ENCODE data around the gene TIFAB. TPM values are rescaled to one million over a fixed set of nuclear protein-coding genes. Genes with fewer than 3 reads are reported as not detected.
"Not testable (repeated sequence)": the region's sequence is repeated elsewhere in the genome, so short reads cannot be mapped to it uniquely, and the experiment has no call there.

Gene TIFAB, protein sequence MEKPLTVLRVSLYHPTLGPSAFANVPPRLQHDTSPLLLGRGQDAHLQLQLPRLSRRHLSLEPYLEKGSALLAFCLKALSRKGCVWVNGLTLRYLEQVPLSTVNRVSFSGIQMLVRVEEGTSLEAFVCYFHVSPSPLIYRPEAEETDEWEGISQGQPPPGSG
- total RNA-seq: not detected

DNA sequence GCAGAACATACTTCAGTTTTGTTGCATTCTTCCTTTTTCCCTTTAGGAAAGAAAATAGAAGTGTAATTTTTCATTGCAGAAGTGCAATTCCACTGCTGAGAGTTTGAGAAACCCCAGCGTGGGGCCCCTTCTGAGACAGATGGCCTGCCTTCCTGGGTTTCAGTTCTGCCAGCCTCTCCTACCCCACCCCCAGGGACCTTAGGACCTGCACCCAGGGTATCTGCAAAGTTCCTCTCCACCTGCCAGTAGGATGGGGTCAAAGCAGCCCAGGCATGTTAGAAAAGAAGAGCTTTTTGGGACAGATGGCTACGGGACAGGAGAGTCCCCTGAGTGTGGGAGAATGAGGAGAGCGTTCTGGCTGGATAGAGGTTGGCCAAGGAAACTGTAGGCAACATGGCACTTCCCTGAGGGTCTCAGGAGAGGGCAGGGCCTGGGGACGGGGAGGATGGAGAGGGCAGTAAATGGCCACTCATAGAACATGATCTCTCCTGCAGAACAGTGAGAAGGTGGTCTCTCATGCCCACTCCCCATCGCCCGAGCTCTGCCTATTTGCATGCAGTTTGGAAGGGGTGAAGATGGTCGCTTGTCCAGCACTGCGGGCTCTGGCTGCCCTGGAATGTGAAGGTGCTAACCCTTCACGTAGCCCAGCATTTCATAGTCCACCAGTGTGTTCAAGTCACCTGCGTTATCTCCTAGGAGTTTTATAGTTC, at the start of gene TIFAB:
Gene TIFAB (minus strand): TSS at position 31 of the 710 bp plus-strand sequence. CDS start 2,412 bp downstream, outside the sequence.
- no peak for DNase-seq

DNA sequence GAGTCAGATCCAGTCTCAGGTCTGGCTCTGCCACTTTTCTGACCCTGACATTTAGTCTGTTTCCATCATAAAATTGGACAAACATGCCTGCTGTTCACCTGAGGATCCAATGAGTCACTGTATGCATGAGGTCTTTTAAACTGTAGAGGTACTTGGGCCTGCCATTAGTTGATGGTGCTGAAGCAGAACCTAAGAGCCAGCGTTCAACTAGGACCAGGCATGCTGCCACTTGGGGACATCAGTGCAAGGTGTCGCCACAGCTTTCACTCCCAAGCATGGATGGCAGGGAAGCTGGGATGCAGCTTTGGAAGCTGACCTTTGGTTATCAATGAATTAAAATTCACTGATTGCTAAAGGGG, 46.5 kb upstream of the TIFAB start:
- DNase-seq: no peak

DNA sequence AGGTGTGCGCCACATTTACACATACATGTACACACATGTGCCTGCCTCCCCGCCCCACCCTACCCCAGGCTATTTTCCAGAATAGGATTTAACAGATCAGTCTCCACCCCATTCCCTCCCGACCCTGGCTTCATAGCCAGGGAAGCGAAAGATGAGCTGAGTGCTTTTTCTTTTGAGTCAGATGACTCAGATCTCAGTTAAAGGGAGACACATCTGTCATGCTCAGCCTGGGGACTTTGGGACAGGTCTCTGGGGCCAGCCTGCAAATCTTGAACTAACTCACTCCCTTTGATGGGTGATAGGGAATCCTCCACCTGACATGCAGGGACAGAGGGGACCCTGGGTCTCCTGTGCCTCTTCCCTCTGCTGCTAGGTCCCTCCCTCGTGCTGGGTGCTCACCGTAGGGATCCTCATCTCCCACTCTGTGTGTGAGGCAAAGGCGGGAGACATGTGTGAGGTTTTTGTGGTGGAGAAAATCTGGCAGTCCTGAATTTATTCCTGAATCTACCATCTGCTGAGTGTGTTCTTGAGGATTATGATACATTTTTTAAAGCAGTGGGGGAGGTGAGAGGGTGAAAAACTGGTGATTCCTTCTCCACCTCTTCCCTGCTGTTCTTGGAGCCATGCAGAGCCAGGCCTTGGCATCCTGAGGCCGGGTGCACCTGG, 46.0 kb upstream of the TIFAB start:
- DNase-seq: no peak

DNA sequence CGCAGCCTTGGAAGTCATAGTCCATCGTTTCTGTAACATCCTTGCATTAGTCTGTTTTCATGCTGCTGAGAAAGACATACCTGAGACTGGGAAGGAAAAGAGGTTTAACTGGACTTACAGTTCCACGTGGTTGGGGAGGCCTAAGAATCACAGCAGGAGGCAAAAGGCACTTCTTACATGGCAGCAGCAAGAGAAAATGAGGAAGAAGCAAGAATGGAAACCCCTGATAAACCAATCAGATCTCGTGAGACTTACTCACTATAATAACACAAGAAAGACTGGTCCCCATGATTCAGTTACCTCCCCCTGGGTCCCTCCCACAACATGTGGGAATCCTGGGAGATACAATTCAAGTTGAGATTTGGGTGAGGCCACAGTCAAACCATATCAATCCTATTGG, 43.4 kb upstream of the TIFAB start:
- not testable (repeated sequence) for DNase-seq

DNA sequence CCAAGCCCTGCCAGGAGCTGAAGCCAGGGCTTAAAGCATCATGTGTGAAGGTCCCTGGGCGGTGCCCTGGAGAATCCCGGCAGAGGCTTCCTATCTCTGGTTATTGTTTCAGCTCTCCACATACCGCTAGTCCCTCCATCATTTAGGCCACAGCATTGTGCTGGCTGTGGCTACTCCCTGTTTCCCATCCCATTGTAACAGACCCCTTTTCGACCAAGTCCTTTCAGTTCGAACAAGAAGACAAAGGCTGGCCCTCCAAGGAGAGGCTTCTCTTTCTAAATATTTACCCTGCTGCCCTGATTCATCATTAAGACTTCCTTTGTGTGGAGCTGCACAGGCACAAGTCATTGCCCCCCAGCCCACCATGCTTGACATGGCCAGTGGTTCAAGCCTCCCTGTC, 42.0 kb upstream of the TIFAB start:
- no peak for DNase-seq

DNA sequence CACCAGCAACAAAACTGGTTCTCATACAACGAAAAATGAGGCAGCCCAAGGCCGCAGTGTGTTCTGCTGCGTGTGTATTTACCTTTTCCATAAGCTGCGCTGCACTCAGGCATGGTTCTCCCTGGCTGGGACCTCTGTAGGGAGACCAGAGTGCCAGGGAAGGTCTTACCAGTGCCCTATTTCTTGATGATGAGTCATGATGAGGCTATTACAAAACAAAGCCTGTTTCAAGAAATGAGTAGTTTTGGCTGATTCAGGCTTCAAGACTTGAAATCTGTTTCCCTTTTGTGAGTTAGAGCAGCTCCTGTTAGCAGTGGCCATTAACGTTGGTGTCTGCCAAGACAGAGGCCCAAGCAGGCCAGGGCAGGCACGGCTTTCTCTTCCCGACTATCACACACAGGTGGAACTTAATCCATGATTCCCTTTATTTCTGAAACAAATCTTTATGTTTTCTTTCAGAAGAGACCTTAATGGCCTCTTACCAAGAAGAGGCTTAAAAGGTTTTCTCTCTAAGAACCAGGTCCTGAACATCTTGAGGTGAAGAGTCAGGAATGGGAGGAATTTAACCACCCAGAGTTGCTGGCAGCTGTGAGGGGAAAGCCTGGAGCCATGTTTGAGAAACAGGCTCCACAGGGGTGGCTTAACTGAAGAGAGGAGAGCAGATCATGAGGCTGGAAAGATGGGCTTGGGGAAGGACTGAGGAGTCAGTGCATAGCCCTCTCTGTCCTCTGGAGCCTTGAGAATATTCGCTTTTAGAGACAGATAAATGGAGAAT, 41.4 kb upstream of the TIFAB start:
- no peak for DNase-seq

DNA sequence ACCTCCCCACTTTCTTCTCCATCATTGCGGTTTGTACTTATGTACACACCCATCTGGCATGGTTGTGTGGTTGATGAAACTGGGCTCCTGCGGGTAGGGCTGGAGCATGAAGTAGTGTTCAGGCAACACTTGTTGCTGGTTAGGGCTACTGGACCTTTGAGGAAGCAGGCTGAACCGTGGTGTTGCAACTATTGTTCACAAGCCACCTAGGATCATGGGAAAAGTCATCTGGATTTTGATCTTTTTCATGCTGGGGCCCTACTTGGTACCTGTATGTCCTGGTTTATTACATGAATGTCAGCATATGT, 40.1 kb upstream of the TIFAB start:
- DNase-seq: no peak

DNA sequence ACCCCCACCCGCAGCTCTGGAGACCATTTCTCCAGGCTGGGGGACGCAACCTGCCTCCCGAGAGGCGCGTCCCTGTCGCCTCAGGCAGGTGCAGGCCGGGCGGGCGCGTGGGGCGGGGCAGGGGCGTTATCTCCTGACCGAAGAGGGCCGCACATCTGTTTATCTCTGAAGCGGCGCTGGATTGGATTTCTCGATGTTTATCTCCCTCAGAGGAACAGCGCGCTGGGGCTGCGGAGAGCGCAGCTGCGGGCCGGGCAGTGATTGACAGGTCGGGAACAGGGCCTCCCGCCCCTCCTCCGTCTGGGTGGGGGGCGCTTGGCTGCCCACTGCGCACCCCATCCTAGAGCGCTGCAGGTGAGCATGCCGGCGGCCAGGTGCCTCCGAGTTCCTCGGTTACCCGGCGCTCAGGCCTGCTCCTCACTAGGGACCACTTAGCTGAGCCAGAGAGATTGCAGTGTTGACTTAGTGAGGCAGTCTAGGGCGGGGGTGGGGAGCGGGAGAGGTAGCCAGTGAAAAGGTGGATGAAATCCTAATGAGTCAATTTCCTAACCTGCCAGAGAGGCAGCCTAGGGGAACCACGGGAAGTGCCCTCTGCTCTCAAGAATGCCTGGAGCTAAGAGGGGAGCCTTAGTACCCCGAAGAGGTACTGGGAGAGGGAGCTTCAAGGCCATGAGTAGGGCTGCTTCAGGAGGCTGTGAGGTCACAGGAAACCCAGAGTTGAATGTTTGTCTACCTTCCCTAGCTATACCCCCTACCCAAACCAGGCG, 39.6 kb upstream of the TIFAB start:
- DNase-seq: no peak

DNA sequence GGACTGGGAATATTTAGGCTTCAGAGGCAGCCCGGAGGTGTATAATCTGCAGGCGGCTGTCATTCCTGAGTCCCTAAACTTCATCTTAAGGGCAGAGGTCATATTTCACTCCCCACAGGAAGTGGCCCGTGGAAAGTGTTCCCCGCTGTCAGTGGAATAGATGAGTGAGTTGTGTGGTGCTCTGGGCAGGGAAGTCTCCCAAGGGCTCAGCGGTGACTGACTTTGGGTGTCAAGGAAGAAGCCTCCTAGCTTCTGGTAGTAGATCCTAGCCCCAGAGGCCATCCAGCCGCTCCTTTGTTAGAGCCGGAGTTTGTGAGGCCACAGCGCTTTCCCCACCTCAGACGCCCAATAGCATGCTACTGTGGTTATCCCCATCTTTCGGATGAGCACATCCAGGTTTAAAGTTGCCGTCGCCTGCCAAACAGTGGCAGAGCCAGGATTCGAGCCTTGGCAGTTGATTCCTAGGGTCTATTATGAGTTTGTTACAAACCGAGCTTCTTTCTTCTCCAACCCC, 38.9 kb upstream of the TIFAB start:
- DNase-seq: no peak

DNA sequence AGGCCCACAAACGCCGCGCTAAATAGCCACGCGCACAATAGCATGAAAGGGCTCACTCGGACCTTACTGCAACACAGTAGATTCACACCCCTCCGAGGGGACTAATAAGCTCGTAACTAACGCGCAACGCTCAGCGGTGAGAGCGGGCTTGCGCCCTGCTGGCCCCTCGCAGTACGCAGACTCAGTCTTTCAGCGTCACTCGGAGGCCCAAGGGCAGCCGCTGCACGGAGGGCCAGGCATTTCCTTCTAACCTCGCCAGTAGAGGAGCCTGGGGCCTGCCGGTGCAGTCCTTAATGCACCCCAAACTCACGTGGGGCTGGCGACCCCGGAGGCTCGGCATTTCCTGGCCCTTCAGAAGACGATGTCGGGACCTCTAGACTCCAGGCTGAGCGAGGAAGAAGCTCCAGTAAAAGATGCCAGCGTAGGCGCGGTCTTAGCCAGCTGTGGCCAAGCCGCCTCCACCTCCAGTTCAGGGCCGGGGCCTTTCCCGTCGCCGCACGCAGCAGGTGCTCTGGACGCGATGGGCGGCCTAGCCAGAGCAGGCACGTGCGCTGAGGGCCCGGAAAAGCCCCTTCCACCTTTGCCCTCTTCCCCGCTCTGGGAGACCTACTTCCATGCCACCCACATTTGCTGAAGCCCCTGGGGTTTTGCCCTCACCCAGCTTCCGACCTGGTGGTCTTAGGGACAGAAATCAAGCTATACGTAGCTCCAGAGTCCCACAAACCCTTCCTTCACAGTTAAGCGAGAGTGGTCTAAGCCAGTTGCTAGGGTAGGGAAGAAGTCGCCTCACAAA, 38.3 kb upstream of the TIFAB start:
- DNase-seq: no peak

DNA sequence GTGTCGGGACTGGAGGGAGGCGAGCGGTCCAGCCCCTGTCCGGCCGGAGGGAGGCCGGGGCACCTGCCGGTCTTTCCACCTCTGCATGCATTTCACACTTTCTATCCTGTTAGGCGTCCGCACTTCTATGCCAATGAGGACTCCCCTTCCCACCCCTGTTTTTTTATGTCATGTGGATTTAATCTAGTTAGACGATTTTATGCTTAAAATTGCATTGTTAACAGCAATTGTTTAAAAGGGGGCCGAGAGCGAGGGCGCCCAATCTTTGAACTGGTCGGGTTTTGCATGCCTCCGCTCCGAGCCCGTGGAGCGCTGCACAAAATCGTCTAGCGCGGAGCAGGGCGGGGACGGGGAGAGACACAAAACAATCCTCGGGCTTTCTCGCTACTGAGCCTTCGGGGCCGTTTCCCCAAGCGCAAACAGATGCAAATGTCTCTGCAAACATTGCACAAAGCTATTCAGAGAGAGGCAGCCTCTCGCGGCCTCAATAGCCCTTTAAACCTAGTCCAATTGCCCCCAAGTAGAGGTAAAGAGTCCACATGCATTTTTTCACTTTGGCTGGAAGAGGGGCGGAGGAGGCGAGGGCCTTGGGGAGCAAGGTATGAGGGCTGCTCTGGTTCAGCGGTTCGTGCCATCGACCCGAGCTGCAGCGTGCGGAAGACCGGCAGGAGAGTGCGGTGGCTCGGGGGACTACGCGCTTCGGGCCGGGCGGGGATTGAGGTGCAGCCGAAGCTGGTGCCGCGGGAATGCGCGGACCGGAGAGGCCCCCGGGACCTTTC, 37.5 kb upstream of the TIFAB start:
- DNase-seq: no peak

DNA sequence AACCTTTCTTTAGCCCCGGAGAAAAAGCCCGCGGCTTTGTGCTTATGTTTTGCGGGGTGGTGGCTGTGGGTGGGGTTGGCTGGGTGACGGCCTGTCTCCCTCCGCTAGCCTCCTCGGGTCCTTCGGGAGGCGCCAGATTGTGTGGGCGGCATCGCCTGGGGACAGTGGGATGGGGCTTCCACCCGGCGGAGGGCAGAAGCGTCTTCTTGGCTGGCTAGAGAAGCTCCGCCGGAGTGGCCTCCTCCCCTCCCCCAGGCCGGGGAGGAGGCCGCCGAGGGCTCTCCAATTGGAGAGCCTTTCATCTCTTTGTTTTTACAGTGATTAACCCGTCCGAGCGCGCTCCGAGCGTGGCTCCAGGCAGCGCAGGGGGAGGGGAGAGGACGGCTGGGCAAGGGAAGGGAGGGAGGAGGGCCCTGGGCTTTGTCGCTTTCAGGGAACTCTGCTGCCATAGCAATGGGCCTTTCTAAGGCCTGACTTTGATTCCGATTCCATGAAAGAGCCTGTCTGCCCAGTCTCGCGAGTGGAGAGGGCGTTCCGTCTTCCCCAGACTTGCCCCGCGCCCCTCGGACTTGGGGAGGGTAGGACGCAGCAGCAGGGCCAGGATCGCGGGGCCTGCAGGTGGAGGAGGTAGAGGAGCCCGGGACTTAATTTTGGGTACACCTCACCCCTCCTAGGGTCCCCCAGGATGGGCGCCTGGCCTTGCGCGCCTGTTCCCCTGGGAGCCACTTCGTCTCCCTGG, 36.7 kb upstream of the TIFAB start:
- DNase-seq: no peak

DNA sequence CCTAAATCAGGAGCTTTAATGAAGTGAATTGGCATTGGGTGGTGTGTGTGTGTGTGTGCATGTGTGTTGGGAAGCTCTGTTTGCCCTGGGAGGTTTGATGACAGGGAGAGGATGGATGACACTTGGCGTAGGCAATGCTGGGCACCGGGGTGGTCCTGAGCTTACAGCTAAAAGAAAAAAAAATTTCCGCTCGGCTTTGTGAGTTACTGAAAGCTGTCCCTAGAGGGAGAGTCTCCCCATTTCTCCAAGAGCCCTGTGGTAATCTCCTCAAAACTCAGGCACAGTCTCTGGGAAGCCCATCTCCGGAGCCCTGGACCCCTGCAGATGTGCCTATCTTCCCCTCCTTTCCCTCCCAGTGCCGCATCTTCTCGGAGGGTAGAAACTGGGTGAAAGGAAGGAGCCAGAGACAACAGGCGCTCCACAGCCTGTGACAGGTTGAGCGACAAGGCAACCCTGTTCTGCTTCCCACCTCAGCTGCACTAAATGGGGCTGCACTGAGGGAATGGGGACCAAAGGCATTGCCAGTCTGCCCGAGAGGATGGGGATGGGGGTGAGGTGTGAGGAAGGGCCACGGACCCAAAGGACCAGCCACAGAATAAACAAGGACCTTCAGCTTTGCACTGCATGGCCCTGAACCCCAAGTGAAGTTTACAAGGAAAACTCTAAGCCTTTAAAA, 35.8 kb upstream of the TIFAB start:
- no peak for DNase-seq

DNA sequence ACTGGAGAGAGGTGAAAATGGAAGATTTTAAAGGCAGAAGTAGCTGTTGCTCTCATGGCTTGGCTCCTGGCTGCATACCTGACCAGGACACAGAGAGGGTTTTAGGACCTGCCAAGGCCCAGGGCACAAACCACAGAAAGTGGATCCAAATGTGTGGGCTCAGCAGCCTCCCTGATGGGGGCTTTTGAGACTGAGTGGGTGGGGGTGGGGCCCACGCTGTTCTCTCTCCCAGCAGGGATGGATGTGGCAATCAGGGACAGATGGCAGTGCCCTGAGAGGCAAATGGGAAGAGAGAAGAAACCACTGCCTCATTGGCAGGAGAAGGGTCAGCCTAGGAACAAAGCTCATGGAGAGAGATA, 34.9 kb upstream of the TIFAB start:
- DNase-seq: no peak

DNA sequence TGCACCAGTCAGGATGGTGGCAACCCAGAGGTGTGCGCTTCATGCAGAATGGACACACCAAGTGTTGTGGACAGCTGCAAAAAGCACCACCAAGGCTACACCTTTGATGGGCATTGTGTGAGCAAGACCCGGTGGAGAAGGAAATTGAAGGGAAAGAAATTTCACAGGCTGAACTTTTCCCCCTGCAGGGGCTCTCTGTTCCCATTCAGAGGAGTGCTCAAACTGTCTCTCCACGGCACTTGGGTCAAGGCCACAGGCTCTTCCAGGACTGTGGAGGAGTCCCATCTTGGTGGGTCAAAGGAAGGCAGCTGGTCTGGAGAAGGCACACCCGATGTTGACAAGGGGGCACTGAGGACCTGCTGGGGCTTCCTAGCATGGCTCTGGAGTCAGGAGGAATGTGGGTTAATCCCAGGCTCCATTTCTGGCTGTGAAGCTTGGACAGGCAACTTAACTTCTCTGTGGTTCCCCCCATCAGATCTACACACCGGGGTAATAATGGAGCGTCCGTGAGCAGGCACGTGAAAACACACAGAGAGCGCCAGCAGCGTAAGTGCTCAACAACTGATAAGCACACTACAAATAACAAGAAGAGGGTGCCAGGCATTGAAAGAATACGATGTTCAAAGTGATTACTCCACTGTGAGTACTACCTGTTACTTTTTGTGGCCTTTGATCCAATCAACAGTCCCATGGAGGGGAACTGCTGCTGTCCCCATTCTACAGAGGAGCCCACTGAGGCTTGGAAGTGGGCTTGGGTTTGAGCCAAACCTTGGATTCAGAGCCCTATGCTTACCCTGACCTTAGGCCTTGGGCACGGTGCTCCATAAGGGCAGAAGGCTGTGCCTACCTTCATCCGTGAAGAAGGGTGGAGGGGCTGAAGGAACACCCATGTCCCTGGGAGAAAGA, 34.2 kb upstream of the TIFAB start:
- DNase-seq: no peak

DNA sequence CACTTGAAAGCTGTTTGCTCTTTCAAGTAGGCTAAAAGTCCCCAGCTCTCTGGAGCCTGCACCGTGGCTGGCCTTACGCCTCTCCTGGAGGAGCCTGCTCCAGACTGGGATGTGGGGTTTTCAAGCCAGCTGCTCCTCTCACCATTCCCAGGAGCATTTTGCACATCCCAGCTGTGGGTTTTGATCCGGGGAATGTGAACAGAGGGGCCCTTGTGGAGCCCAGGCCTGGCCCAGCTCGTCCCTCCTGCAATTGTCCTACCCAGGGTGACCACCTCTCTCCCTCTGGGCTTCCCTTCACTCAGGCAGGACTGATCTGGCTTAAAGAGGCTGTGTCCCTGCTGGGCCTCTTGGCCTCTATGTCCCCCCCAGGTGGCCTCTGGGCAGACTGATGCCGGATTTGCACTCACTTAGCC, 32.5 kb upstream of the TIFAB start:
- DNase-seq: no peak

DNA sequence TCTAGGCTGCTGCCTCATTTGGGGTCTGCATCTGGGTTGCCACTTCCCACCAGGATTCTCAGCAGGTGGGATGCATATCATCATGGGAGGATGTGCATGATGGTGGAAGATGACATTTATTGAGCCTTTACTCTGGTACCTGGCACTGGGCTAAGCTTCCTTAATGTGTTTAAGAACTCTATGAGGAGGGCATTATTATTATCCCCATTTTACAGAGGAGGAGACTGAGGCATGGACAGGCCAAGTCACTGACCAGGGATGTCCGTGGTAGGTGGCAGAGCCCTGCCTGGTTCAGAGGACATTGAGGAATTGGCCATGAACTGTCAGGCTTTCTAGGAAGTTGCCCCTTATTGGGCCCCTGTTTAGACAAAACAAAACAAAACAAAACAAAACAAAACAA, 31.1 kb upstream of the TIFAB start:
- no peak for DNase-seq

DNA sequence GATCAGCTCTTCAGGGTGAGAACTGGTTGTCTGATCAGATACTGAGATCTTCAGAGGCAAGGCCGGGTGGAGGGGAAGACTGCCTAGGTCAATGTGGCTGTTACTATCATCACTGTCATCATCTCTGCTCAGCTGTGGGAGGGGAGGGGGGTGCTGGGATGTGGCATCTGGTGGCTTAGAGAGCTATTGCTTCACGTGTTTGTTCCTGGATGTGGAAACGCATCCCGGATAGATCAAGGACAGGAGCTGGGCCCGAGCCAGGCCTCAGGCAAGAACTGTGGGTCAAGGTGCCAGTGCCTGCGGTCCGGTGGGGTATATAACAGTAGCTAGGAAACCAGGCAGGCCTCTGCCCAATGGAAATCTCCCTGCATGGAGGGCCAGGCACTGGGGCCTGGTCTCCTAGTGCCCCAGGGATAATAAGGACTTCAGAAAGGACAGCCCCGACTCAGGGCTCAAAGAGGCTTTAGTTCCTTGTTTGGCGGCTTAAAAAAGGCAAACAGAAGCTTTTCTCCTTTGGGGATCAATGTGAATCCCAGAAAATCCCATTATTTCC, 30.3 kb upstream of the TIFAB start:
- DNase-seq: no peak
